ENCODE data around the gene FAM163B.

DNA sequence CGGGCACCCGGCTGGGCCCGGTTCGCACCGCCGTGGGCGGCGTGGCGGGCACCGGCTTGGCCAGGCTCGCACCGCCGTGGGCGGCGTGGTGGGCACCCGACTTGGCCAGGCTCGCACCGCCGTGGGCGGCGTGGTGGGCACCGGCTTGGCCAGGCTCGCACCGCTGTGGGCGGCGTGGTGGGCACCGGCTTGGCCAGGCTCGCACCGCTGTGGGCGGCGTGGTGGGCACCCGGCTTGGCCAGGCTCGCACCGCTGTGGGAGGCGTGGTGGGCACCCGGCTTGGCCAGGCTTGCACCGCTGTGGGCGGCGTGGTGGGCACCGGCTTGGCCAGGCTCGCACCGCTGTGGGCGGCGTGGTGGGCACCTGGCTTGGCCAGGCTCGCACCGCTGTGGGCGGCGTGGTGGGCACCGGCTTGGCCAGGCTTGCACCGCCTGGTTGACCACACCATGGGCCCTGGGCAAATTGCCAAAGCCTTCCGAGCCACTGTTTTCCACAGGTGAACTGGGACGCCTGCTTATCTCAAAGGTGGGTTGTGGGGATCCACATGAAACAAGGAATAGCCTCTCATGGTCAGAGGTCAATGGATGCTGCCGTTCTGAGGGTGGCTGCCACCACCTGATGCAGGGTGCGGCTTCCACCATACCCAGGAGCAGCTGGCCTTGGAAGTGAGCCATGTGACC lies 46.4 kb downstream of the FAM163B start:
- TF ChIP-seq, protein P1, sequence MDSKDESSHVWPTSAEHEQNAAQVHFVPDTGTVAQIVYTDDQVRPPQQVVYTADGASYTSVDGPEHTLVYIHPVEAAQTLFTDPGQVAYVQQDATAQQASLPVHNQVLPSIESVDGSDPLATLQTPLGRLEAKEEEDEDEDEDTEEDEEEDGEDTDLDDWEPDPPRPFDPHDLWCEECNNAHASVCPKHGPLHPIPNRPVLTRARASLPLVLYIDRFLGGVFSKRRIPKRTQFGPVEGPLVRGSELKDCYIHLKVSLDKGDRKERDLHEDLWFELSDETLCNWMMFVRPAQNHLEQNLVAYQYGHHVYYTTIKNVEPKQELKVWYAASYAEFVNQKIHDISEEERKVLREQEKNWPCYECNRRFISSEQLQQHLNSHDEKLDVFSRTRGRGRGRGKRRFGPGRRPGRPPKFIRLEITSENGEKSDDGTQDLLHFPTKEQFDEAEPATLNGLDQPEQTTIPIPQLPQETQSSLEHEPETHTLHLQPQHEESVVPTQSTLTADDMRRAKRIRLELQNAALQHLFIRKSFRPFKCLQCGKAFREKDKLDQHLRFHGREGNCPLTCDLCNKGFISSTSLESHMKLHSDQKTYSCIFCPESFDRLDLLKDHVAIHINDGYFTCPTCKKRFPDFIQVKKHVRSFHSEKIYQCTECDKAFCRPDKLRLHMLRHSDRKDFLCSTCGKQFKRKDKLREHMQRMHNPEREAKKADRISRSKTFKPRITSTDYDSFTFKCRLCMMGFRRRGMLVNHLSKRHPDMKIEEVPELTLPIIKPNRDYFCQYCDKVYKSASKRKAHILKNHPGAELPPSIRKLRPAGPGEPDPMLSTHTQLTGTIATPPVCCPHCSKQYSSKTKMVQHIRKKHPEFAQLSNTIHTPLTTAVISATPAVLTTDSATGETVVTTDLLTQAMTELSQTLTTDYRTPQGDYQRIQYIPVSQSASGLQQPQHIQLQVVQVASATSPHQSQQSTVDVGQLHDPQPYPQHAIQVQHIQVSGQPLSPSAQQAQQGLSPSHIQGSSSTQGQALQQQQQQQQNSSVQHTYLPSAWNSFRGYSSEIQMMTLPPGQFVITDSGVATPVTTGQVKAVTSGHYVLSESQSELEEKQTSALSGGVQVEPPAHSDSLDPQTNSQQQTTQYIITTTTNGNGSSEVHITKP (tag by site-specific recombination; IDR thresholded peaks at IDR 0.05): no peak
- TF ChIP-seq, protein P2, sequence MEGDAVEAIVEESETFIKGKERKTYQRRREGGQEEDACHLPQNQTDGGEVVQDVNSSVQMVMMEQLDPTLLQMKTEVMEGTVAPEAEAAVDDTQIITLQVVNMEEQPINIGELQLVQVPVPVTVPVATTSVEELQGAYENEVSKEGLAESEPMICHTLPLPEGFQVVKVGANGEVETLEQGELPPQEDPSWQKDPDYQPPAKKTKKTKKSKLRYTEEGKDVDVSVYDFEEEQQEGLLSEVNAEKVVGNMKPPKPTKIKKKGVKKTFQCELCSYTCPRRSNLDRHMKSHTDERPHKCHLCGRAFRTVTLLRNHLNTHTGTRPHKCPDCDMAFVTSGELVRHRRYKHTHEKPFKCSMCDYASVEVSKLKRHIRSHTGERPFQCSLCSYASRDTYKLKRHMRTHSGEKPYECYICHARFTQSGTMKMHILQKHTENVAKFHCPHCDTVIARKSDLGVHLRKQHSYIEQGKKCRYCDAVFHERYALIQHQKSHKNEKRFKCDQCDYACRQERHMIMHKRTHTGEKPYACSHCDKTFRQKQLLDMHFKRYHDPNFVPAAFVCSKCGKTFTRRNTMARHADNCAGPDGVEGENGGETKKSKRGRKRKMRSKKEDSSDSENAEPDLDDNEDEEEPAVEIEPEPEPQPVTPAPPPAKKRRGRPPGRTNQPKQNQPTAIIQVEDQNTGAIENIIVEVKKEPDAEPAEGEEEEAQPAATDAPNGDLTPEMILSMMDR (tag by site-specific recombination; IDR thresholded peaks at IDR 0.05): no peak
- TF ChIP-seq EGR2 (tag by site-specific recombination; IDR thresholded peaks at IDR 0.05; ENCODE audit: low read depth): no peak
- no peak for TF ChIP-seq ZNF785 (tag by site-specific recombination; IDR thresholded peaks at IDR 0.05)
- TF ChIP-seq, protein P3, sequence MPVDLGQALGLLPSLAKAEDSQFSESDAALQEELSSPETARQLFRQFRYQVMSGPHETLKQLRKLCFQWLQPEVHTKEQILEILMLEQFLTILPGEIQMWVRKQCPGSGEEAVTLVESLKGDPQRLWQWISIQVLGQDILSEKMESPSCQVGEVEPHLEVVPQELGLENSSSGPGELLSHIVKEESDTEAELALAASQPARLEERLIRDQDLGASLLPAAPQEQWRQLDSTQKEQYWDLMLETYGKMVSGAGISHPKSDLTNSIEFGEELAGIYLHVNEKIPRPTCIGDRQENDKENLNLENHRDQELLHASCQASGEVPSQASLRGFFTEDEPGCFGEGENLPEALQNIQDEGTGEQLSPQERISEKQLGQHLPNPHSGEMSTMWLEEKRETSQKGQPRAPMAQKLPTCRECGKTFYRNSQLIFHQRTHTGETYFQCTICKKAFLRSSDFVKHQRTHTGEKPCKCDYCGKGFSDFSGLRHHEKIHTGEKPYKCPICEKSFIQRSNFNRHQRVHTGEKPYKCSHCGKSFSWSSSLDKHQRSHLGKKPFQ (tag by site-specific recombination; IDR thresholded peaks at IDR 0.05): no peak
- no peak for TF ChIP-seq ZNF266 (tag by site-specific recombination; IDR thresholded peaks at IDR 0.05; ENCODE audit: low read depth)
- TF ChIP-seq ZNF23 (tag by site-specific recombination; IDR thresholded peaks at IDR 0.05; ENCODE audit: borderline replicate concordance): no peak
- no peak for TF ChIP-seq SETDB1 (IDR thresholded peaks at IDR 0.05; ENCODE audit: insufficient read length, low read length)
- TF ChIP-seq ZNF239 (tag by site-specific recombination; IDR thresholded peaks at IDR 0.05): no peak
- no peak for TF ChIP-seq ZNF19 (tag by site-specific recombination; IDR thresholded peaks at IDR 0.05; ENCODE audit: low read depth)
